ENCODE data around the gene HDAC4.

- TF ChIP-seq POLR2AphosphoS5 (IDR thresholded peaks at IDR 0.05; ENCODE audit: low read depth, low read length): no peak
- TF ChIP-seq POLR2A (IDR thresholded peaks at IDR 0.05; ENCODE audit: borderline replicate concordance, extremely low read depth, insufficient read depth, insufficient read length): no peak
- TF ChIP-seq, protein P1, sequence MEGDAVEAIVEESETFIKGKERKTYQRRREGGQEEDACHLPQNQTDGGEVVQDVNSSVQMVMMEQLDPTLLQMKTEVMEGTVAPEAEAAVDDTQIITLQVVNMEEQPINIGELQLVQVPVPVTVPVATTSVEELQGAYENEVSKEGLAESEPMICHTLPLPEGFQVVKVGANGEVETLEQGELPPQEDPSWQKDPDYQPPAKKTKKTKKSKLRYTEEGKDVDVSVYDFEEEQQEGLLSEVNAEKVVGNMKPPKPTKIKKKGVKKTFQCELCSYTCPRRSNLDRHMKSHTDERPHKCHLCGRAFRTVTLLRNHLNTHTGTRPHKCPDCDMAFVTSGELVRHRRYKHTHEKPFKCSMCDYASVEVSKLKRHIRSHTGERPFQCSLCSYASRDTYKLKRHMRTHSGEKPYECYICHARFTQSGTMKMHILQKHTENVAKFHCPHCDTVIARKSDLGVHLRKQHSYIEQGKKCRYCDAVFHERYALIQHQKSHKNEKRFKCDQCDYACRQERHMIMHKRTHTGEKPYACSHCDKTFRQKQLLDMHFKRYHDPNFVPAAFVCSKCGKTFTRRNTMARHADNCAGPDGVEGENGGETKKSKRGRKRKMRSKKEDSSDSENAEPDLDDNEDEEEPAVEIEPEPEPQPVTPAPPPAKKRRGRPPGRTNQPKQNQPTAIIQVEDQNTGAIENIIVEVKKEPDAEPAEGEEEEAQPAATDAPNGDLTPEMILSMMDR (IDR thresholded peaks at IDR 0.05 in 2 of 3, conservative IDR thresholded peaks at IDR 0.05 in 1 of 3; ENCODE audit: borderline replicate concordance in 1 of 3, insufficient read depth in 1 of 3, low read depth in 2 of 3, low read length in 2 of 3): no peak
- TF ChIP-seq EZH2phosphoT487 (IDR thresholded peaks at IDR 0.05; ENCODE audit: borderline replicate concordance): no peak
- TF ChIP-seq ATF3 (IDR thresholded peaks at IDR 0.05): no peak
- TF ChIP-seq JUND (IDR thresholded peaks at IDR 0.05): no peak
- TF ChIP-seq ELF1 (IDR thresholded peaks at IDR 0.05; ENCODE audit: borderline replicate concordance, low read depth): no peak
- TF ChIP-seq, protein P2, sequence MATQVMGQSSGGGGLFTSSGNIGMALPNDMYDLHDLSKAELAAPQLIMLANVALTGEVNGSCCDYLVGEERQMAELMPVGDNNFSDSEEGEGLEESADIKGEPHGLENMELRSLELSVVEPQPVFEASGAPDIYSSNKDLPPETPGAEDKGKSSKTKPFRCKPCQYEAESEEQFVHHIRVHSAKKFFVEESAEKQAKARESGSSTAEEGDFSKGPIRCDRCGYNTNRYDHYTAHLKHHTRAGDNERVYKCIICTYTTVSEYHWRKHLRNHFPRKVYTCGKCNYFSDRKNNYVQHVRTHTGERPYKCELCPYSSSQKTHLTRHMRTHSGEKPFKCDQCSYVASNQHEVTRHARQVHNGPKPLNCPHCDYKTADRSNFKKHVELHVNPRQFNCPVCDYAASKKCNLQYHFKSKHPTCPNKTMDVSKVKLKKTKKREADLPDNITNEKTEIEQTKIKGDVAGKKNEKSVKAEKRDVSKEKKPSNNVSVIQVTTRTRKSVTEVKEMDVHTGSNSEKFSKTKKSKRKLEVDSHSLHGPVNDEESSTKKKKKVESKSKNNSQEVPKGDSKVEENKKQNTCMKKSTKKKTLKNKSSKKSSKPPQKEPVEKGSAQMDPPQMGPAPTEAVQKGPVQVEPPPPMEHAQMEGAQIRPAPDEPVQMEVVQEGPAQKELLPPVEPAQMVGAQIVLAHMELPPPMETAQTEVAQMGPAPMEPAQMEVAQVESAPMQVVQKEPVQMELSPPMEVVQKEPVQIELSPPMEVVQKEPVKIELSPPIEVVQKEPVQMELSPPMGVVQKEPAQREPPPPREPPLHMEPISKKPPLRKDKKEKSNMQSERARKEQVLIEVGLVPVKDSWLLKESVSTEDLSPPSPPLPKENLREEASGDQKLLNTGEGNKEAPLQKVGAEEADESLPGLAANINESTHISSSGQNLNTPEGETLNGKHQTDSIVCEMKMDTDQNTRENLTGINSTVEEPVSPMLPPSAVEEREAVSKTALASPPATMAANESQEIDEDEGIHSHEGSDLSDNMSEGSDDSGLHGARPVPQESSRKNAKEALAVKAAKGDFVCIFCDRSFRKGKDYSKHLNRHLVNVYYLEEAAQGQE (IDR thresholded peaks at IDR 0.05; ENCODE audit: low read depth): no peak
- no peak for TF ChIP-seq EZH2 (IDR thresholded peaks at IDR 0.05)
- no peak for TF ChIP-seq ZNF274 (IDR thresholded peaks at IDR 0.05; ENCODE audit: low read depth, low read length)
- TF ChIP-seq RAD21 (IDR thresholded peaks at IDR 0.05; ENCODE audit: low read depth): no peak
- TF ChIP-seq, protein P3, sequence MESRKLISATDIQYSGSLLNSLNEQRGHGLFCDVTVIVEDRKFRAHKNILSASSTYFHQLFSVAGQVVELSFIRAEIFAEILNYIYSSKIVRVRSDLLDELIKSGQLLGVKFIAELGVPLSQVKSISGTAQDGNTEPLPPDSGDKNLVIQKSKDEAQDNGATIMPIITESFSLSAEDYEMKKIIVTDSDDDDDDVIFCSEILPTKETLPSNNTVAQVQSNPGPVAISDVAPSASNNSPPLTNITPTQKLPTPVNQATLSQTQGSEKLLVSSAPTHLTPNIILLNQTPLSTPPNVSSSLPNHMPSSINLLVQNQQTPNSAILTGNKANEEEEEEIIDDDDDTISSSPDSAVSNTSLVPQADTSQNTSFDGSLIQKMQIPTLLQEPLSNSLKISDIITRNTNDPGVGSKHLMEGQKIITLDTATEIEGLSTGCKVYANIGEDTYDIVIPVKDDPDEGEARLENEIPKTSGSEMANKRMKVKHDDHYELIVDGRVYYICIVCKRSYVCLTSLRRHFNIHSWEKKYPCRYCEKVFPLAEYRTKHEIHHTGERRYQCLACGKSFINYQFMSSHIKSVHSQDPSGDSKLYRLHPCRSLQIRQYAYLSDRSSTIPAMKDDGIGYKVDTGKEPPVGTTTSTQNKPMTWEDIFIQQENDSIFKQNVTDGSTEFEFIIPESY (IDR thresholded peaks at IDR 0.05; ENCODE audit: extremely low read depth, insufficient replicate concordance, low read length): no peak
- TF ChIP-seq MAX (IDR thresholded peaks at IDR 0.05): no peak
These were observed 37.5 kb upstream of the HDAC4 start for GRCh38 chr2:239438368-239438767.
